Adrenal gland (tissue), 12 donors: ENCODE data around the gene LCAT. TPM values are rescaled to one million over a fixed set of nuclear protein-coding genes. Genes with fewer than 3 reads are reported as not detected.
"Not testable (repeated sequence)": the region's sequence is repeated elsewhere in the genome, so short reads cannot be mapped to it uniquely, and the experiment has no call there.

ENCODE experiments used
- DNase-seq, 7 donors: peaks; one replicate each; pipeline ENCODE4 v3.0.0-alpha.2; 2019 to 2020
- H3K27ac ChIP-seq, 5 donors: fragments of 200-600 bp; sonication (generic) in 4 of 5; 1 replicate in 3 of 5; 2 replicates in 2 of 5; pipeline versions ENCODE4 v1.5.1 to v1.8.0; 2016 to 2020; ENCODE audit warnings: mild to moderate bottlenecking in 1 of 5
- H3K27me3 ChIP-seq: fragments of 200-600 bp; 2 replicates; pipeline ENCODE4 v1.8.0; 2021
- H3K36me3 ChIP-seq, 2 donors: fragments of 200-600 bp; replicated peaks in 1 of 2; 1 replicate in 1 of 2; 2 replicates in 1 of 2; pipeline versions ENCODE4 v1.5.1 to v1.8.0; 2018 to 2022
- H3K4me1 ChIP-seq, 2 donors: fragments of 200-600 bp; replicated peaks in 1 of 2; 1 replicate in 1 of 2; 2 replicates in 1 of 2; pipeline versions ENCODE4 v1.5.1 to v1.8.0; 2018 to 2021
- H3K4me3 ChIP-seq, 4 donors: fragments of 200-600 bp; sonication (generic) in 3 of 4; one replicate each; pipeline ENCODE4 v1.5.1; 2016 to 2018
- H3K9me3 ChIP-seq, 3 donors: fragments of 200-600 bp; sonication (generic) in 1 of 3; replicated peaks in 1 of 3; 1 replicate in 2 of 3; 2 replicates in 1 of 3; pipeline versions ENCODE4 v1.5.1 to v1.8.0; 2016 to 2021
- CTCF ChIP-seq, 6 experiments: fragments of 450-650 bp in 4 of 6; fragments of 200-600 bp in 2 of 6; sonication (generic) in 1 of 6; IDR thresholded peaks; 1 replicate in 5 of 6; 2 replicates in 1 of 6; pipeline versions ENCODE4 v1.5.1 to v1.8.0; 2016 to 2021; ENCODE audit warnings: antibody characterized with exemption in 6 of 6, mild to moderate bottlenecking in 2 of 6, moderate library complexity in 1 of 6
- POLR2A ChIP-seq, 2 donors: fragments of 450-650 bp; IDR thresholded peaks; one replicate each; pipeline ENCODE4 v1.6.1; 2017; ENCODE audit warnings: antibody characterized with exemption in 2 of 2, mild to moderate bottlenecking in 2 of 2, moderate library complexity in 1 of 2
- WGBS, 4 donors: extraction: QIAGEN DNeasy Blood & Tissue Kit in 2 of 4; methylation state at CpG; one replicate each; pipeline versions ENCODE4 v1.1.5 to v1.1.7; 2013 to 2017; 5-methylcytosine and 5-hydroxymethylcytosine counted together
- intact Hi-C, 2 donors: fragments of 100-400 bp; cut with DNase I; formaldehyde crosslinking; loops; one replicate each; pipeline versions ENCODE4 v1.14.1 to v1.15.0; 2022 to 2023
- polyA plus RNA-seq, 3 donors: library from polyadenylated mRNA; stranded (reverse); fragments of 200-250 nt in 2 of 3; fragments of 350-450 nt in 1 of 3; fragmentation: Illumina TruSeq in 1 of 3; extraction: RNeasy Lipid Tissue Mini Kit (QIAGEN cat#74804) in 1 of 3; gene quantifications; one replicate each; pipeline ENCODE4 v1.2.3, GENCODE V29; 2013 to 2014
- total RNA-seq, 9 donors: library from RNA; depleted of rRNA in 4 of 9; stranded (reverse); fragments of >200 nt in 4 of 9; fragments of 120-200 nt in 1 of 9; fragmentation: NEBNext Ultra II Directional in 1 of 9; extraction: Animal tissue kit (Norgen Biotek cat#: 25700) in 1 of 9; gene quantifications; one replicate each; pipeline versions ENCODE4 v1.1.0 to v1.2.4, GENCODE V29; 2013 to 2023
- donor health status: healthy with polysubstance abuse.
- donor health status: Bipolar disorder and iron deficiency.
- donor health status: DM: yes; HTN: yes; CAD: no.
- donor health status: DM: no; HTN: no; CAD: no.
- donor health status: DM: no; HTN: no; CAD: no.
- donor health status: DM: yes; HTN: yes; CAD: no.

LCAT gene
- total and polyA plus RNA-seq, 12 donors = 3.0 to 240 (median 12.6) TPM

DNA sequence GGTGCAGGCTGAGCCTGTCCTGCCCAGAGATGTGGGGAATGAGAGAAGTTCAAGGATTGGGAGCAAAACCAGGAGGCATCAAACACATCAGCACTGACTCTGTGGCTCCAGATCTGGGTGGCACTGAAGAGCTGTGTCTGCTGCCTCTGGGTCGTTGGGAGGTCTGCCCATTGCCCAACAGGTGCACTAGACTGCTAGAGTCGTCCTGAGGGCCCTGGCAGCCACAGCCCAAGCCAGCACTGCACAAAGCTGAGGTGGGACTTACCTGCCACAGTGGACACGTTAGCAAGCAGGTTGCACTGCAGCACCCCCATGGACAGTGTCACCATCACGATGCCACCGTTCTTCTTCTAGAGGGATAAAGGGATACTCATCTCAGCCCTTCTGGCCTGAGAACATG lies 33.1 kb upstream of the LCAT start:
- no peak overlapping the region for H3K27ac ChIP-seq
- no peak for DNase-seq
- H3K4me3 ChIP-seq = no peak overlapping the region
- intact Hi-C loops = no loop called here
- no peaks in the 10 kb centered on the region for H3K36me3 ChIP-seq
- H3K27me3 ChIP-seq = no peaks in the 10 kb centered on the region
- H3K4me1 ChIP-seq = no peaks in the 10 kb centered on the region
- H3K9me3 ChIP-seq = no peaks in the 10 kb centered on the region
- TF ChIP-seq CTCF (IDR thresholded peaks at IDR 0.05) (no peak), POLR2A (IDR thresholded peaks at IDR 0.05) (no peak)
- 68 to 100% (median 80%) methylated on average over 1 to 5 of the region's 5 CpGs for WGBS, 4 donors

DNA sequence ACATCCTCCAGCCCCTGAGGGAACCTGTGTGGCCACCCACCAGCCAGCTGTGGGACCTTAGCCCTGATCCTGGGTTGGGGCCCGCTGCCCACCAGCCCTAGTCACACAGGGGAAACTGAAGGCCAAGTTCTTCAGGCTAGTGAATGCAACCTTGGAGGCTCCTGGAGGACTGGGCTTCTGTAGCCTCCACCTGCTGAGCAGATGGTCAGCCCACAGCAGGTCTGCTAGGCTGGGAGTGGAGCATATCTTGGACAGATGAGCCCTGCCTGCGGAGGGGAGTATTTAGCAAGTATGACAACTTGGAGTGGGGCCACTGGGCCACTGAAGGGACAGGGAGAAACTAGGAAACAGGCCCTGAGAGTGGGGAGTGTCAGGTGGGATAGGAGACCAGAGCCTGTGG lies 32.3 kb upstream of the LCAT start:
- WGBS, 4 donors = 60 to 100% (median 95%) methylated on average over 1 to 2 of the region's 2 CpGs
- no peak overlapping the region for H3K4me3 ChIP-seq
- intact Hi-C loops = no loop called here

DNA sequence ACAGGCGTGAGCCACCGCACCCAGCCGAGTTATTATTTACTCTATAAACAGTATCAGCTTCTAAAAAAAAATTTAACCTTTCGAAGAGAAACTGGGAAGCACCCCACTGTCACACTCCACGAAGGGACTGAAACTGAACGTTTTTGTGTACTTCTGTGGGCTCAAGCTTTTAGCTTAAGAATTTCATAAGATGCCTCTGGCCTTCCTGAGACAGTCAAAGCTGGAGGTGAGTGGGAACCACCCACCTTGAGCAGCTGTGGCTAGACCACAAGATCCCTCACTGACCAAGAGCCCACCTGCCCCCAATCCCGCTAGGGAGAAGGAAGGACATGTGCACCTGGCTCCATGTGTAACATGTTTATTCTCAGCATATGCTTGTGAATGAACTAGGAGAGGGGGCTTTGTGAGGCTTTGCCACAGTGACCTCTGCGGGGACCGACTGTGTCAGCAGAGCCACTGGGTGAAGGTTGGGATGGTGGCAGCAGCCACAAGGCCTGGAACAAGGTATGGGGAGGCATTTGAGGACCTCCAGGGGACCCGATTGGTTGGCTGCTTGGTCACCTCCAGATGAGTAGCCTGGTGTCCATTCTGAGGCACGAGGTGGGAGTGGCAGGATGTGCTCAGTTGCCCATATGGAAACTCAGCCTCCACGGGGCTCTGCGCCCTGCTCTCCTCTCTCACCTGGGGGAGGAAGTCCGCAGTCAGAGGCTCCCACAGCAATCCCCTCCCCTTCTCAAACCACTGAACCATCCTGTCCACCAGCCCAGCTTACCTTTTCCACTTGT lies 31.6 kb upstream of the LCAT start:
- Histone ChIP-seq H3K4me3 (no peak overlapping the region), H3K27ac (no peak overlapping the region), H3K9me3 (no peaks in the 10 kb centered on the region), H3K4me1 (no peaks in the 10 kb centered on the region), H3K36me3 (no peaks in the 10 kb centered on the region), H3K27me3 (no peaks in the 10 kb centered on the region)
- no peak for TF ChIP-seq POLR2A (IDR thresholded peaks at IDR 0.05)
- TF ChIP-seq CTCF (IDR thresholded peaks at IDR 0.05) = no peak
- DNase-seq = no peak
- 79 to 84% (median 82%) methylated on average over 12 to 14 of the region's 14 CpGs for WGBS, 4 donors
- intact Hi-C loops = no loop called here

More for the DNA sequence above, 32.3 kb upstream of the LCAT start:
- no peak overlapping the region for H3K27ac ChIP-seq
- no peak for DNase-seq
- no peaks in the 10 kb centered on the region for H3K27me3 ChIP-seq
- no peaks in the 10 kb centered on the region for H3K4me1 ChIP-seq
- H3K36me3 ChIP-seq = no peaks in the 10 kb centered on the region
- no peaks in the 10 kb centered on the region for H3K9me3 ChIP-seq
- TF ChIP-seq POLR2A (IDR thresholded peaks at IDR 0.05) (no peak), CTCF (IDR thresholded peaks at IDR 0.05) (no peak)

- H3K36me3 ChIP-seq, H3K27me3 ChIP-seq, H3K9me3 ChIP-seq, H3K4me1 ChIP-seq, intact Hi-C loops, DNase-seq, H3K4me3 ChIP-seq, H3K27ac ChIP-seq: not testable (repeated sequence)
- 81 to 92% (median 87%) methylated on average over 7 of the region's 7 CpGs for WGBS, 4 donors
Measured at GRCh38 chr16:67972285-67972684, 28.4 kb upstream of the LCAT start.

DNA sequence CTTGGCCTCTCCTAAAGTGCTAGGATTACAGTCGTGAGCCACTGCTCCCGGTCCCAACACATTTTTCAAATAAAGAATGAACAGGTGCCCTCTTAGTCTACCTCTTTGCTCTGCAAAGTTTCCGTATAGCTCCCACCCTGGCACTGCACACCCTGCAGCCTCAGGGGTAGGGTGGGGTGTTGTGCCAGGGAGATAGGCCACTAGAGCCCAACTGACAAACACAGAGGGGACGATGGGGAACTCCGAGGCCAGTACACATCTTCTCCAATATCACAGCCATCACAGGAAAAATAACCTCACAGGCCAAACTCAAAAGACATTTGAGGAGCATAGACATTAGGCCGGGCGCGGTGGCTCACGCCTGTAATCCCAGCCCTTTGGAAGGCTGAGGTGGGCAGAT lies 27.2 kb upstream of the LCAT start:
- Histone ChIP-seq H3K4me1 (peaks cover 15 to 18% of the 10 kb centered on the region in 2 donors), H3K27ac (no peak overlapping the region), H3K36me3 (no peaks in the 10 kb centered on the region), H3K27me3 (no peaks in the 10 kb centered on the region), H3K9me3 (no peaks in the 10 kb centered on the region), H3K4me3 (no peak overlapping the region)
- 92 to 96% (median 94%) methylated on average over 9 of the region's 9 CpGs for WGBS, 4 donors
- no peak for DNase-seq
- intact Hi-C loops = no loop called here
- TF ChIP-seq POLR2A (IDR thresholded peaks at IDR 0.05) (no peak), CTCF (IDR thresholded peaks at IDR 0.05) (no peak)
